Right kidney (tissue), 1 donor: ENCODE results near the gene ETV2.
"Not testable (repeated sequence)": the region's sequence is repeated elsewhere in the genome, so short reads cannot be mapped to it uniquely, and the experiment has no call there.

Source experiments
- DNase-seq: peaks from one replicate; pipeline ENCODE4 v3.0.0-alpha.2; 2016

ETV2 gene

GRCh38 chr19:35656700-35657099 lies 15.2 kb downstream of the ETV2 start:
- DNase-seq, result no peak

GRCh38 chr19:35657904-35658700 lies 16.6 kb downstream of the ETV2 start:
- DNase-seq, result no peak

- DNase-seq, result no peak
Measured at GRCh38 chr19:35661995-35662340, 20.4 kb downstream of the ETV2 start.

- no peak for DNase-seq
Measured at GRCh38 chr19:35663981-35664380, 22.4 kb downstream of the ETV2 start.

GRCh38 chr19:35665157-35665556 lies 23.6 kb downstream of the ETV2 start:
- DNase-seq, result no peak

GRCh38 chr19:35665604-35666003 lies 24.1 kb downstream of the ETV2 start:
- DNase-seq, result no peak

- DNase-seq, result no peak
Measured at GRCh38 chr19:35666251-35666913, 24.8 kb downstream of the ETV2 start, which contains the start of gene UPK1A. Gene UPK1A, plus strand, starts transcription at chr19:35666517. Its CDS starts 296 bp downstream, at chr19:35666813.

- DNase-seq, result no peak
Measured at GRCh38 chr19:35669566-35669965, 28.0 kb downstream of the ETV2 start.

- DNase-seq, result no peak
Measured at GRCh38 chr19:35669974-35670373, 28.4 kb downstream of the ETV2 start.

- no peak for DNase-seq
Measured at GRCh38 chr19:35670686-35671085, 29.1 kb downstream of the ETV2 start.

- DNase-seq, result no peak
Measured at GRCh38 chr19:35671818-35672217, 30.3 kb downstream of the ETV2 start.

GRCh38 chr19:35673121-35673804 lies 31.7 kb downstream of the ETV2 start:
- DNase-seq, result no peak

- no peak for DNase-seq
Measured at GRCh38 chr19:35675589-35676140, 34.1 kb downstream of the ETV2 start.

- DNase-seq, result no peak
Measured at GRCh38 chr19:35689836-35690235, 48.3 kb downstream of the ETV2 start.

GRCh38 chr19:35691106-35691505 lies 49.6 kb downstream of the ETV2 start:
- DNase-seq, result not testable (repeated sequence)

- DNase-seq, result no peak
Measured at GRCh38 chr19:35692010-35692409, 50.5 kb downstream of the ETV2 start.

GRCh38 chr19:35693422-35693821 lies 51.9 kb downstream of the ETV2 start:
- no peak for DNase-seq

GRCh38 chr19:35693835-35694599 lies 52.5 kb downstream of the ETV2 start:
- peak; percentile 39 for DNase-seq
